Right ventricle myocardium inferior (tissue), 1 donor: ENCODE data around the gene MRPL4. TPM values are rescaled to one million over a fixed set of nuclear protein-coding genes. Genes with fewer than 3 reads are reported as not detected.

ENCODE experiments used
- ATAC-seq: fragments of 200-7000 bp; cut with Tn5 transposase; one replicate; pipeline ENCODE4 v1.9.1; 2020; ENCODE audit warnings: mild to moderate bottlenecking, moderate library complexity
- DNase-seq: peaks from one replicate; pipeline ENCODE4 v3.0.0; 2021; ENCODE audit errors: missing footprints
- intact Hi-C: fragments of 100-400 bp; cut with DNase I; formaldehyde crosslinking; loops from one replicate; pipeline ENCODE4 v1.11.0; 2022
- long read RNA-seq: library from polyadenylated mRNA; unstranded; transcript quantifications from one replicate; pipeline ENCODE4 v2.0.0, GENCODE V29; 2021
- total RNA-seq: library from RNA; stranded (reverse); fragmentation: NEBNext Ultra II Directional; extraction: Animal tissue kit (Norgen Biotek cat#: 25700); gene quantifications from one replicate; pipeline ENCODE4 v1.2.1, GENCODE V29; 2021
- donor health status: DM: no; HTN: yes; CAD: no; lungs with severe emphysema.

Gene MRPL4
- total RNA-seq, result 70.1 TPM
- long read RNA-seq, transcript MRPL4-207 (8 exons, 1,423 nt), result minor isoform, 7 of 65 reads
- long read RNA-seq, transcript MRPL4-201 (9 exons, 1,455 nt), result major isoform, 53 of 65 reads
- long read RNA-seq, partial matches to known transcripts, result 5 of 65 reads
- long read RNA-seq, other reads (novel, unspliced or antisense), result 0 of 65 reads

DNA sequence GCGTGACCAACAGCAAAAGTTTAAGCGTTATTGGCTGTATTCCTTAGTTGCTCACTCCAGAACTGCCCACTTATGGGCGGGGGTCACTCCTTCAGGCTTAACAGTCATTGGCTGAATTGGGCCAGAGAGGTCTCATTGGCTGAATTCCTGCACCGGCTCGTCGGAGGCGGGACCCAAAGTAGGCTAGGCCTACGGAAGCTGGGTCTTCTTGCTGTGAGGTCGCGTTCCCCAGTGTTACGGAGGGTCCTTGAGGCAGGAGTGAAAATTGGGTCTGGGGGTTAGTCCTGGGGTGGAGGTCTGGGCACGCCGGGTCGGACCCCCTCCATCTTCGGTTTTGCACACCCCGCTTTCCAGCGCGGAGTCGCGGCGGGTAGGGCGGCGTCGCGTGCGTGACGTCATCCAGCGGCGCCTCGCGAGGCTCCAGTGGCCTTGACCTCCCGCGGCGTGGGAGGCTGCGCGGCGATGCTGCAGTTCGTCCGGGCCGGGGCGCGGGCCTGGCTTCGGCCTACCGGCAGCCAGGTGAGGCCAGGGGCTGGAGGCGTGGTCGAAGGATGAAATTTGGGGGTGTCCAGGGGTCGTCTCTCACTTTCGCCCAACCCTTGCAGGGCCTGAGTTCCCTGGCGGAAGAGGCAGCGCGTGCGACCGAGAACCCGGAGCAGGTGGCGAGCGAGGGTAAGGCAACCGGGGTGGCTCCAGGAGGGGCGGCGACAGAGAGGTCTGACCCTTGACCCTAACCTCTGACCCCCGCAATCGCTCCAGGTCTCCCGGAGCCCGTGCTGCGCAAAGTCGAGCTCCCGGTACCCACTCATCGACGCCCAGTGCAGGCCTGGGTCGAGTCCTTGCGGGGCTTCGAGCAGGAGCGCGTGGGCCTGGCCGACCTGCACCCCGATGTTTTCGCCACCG, at the start of gene MRPL4:
Gene MRPL4, plus strand, starts transcription at position 423 of the 903 bp plus-strand sequence. Its CDS starts 40 bp downstream, at position 463.
- DNase-seq (peak; percentile 96), ATAC-seq (peak; percentile 94)
- intact Hi-C loops, result loop anchor here (2.0 to 5.0 kb wide), 2 partner anchors 57 to 320 kb away; partner anchors contain the start of gene DNMT1

DNA sequence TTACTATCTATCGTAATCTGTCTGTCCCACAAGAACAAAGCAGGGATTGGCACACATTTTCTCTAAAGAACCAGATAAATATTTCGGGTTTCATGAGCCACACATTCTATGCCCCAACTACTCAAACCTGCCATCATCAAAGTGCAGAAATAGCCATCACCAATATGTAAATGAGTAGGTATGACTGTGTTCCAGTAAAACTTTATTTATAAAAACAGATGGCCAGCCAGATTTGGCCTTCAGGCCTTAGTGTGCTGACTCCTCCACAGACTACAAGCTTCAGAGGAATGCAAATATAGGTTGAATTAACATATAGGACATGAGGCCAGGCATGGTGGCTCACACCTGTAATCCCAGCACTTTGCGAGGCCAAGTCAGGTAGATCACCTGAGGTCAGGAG, 48.3 kb upstream of the MRPL4 start:
- intact Hi-C loops, result no loop called here
- ATAC-seq (no peak), DNase-seq (no peak)

DNA sequence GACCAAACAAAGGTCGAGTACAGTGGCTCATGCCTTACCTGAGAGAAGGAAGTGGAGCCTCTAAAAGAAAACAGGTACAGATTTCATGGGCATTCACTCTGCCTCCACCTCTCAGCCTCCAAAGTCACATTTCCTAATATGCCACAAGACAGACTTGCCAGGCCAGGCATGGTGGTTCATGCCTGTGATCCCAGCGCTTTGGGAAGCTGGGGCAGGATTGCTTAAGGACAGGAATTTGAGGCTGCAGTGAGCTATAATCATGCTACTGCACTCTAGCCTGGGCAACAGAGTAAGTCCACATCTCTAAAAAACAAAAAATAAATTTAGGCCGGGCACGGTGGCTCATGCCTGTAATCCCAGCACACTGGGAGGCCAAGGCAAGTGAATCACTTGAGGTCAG, 46.4 kb upstream of the MRPL4 start:
- DNase-seq (no peak), ATAC-seq (no peak)
- intact Hi-C loops, result no loop called here

DNA sequence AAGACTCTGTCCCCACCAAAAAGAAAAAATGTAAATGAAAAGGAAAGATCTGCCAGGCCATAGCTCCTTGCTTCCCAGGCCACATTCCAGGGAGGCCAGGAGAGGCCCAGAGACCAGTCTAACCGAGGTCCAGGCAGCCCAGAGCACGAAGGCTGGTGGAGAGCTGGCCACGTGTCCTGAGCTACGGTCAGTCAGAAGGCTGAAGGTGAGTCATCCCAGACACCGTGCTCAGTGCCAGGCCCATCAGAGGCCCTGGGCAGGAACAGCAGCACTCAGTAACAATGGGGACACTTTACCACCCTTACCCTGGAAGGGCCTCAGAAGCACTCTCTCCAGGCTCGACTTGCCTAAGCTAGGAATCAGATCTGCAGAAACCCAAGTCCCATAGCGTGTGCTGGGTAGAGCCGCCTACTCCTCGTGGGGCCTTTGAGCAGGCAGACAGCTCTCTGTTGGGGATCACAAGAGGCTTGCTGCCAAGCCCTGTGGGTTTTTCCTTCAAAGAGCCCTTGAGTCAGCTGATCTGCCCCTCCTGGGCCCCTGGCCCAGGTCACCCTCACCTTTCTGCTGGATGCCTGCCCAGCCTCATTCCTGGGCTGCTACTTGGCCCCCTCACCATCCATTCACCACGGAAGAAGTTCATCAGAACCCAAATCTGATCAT, 45.7 kb upstream of the MRPL4 start:
- no peak for DNase-seq
- ATAC-seq, result no peak
- intact Hi-C loops, result no loop called here

DNA sequence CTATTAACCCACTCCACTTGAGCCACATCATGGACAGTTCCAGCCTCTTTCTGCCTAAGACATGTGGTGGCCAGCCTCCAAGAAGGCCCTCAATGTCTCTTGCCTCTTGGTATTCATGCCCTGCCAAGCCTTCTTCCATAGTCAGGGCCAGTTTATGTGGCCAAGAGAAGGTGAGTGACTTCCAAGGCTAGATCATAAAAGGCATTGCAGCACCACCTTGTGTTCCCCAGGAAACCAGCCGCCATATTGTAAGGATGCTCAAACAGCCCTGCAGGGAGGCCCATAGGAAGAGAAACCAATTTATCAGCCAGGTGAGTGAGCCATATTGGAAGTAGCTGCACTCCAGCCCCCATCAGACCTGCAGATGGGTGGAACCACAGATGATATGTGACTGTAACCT, 45.0 kb upstream of the MRPL4 start:
- DNase-seq (peak; percentile 26), ATAC-seq (no peak)
- intact Hi-C loops, result no loop called here

DNA sequence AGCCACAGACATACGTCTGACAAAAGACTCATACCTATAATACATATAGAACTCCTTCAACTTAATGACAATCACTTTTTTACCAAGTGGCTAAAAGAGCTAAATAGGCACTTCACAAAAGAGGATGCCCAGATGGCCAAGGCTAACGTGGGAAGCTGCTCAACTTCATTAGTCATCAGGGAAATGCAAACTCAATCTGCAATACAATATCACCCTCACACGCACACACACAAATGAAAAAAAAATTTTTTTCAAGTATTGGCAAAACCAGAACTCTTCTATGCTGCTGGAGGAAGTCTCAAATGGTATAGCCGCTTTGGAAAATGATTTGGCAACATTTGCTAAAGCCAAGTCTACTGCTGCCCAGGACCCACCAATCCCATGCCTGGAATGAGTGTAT, 42.7 kb upstream of the MRPL4 start:
- intact Hi-C loops, result no loop called here
- DNase-seq (no peak), ATAC-seq (no peak)

DNA sequence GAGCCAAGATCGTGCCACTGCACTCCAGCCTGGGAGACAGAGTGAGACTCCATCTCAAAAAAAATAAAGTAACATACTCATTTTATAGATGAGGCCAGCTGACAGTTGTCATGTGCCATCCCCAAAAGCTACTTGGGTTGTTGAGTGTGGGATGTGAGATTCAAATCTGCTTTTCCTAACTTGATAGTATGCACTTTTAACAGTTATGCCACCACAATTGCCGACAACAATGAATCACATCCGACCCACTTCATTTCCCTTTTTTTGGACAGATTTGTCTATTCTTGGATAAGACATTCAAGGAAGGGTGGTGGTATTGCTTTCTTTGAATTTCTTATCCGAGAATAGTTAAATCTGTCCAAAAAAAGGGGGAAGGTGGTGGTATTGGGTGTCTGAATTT, 41.0 kb upstream of the MRPL4 start:
- DNase-seq (no peak), ATAC-seq (no peak)
- intact Hi-C loops, result no loop called here

DNA sequence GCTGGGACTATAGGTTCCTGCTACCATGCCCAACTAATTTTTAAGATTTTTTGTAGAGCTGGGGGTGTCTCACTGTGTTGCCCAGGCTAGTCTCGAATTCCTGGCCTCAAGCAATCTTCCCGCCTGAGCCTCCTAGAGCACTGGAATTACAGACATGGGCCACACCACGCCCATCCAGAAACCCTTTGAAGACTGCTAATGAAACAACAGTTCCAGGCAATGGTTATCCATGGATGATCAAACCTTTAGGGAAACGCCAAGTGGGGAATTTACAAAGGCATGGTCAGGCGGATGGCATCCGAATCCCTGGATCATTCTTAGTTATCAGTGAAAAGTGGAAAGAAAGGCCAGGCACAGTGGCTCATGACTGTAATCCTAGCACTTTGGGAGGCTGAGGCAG, 40.3 kb upstream of the MRPL4 start:
- no peak for DNase-seq
- intact Hi-C loops, result no loop called here
- ATAC-seq, result no peak

DNA sequence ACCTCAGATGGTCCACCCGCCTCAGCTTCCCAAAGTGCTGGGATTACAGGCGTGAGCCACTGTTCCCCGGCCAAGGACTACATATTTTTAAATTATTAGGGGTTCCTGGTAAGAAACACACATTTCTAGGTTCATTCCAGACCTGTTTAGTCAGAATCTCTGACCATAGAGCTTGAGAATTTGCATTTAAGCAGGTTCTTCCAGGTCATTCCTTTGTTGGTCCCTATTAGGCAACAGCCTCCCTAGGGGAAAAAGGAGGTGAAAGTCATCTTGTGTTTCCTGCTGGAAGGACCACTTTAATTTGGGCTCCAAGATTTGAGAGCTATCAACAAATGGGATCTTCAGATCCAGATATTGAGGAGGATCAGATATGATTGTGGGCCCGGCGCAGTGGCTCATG, 37.2 kb upstream of the MRPL4 start:
- DNase-seq, result no peak
- intact Hi-C loops, result no loop called here
- no peak for ATAC-seq

DNA sequence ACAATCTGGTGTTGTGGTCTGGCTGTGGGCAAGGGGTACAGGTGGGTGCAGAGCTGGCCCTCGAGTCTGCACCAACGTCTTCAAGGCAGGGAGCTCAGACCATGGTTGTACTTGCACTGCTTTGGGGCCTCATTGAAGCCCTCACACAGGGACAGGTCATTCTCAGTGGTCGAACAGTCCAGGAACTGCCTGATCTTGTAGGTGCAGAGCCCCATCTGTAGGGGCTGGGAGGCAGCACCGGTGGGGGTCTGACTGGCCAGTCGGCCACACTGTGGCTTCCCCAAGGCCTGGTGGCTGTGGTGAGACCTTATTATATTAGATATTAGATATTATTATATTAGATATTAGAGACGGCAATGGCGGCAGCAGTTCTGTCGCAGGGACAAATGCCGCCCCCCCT, 34.9 kb upstream of the MRPL4 start:
- no peak for ATAC-seq
- DNase-seq, result no peak
- intact Hi-C loops, result no loop called here

DNA sequence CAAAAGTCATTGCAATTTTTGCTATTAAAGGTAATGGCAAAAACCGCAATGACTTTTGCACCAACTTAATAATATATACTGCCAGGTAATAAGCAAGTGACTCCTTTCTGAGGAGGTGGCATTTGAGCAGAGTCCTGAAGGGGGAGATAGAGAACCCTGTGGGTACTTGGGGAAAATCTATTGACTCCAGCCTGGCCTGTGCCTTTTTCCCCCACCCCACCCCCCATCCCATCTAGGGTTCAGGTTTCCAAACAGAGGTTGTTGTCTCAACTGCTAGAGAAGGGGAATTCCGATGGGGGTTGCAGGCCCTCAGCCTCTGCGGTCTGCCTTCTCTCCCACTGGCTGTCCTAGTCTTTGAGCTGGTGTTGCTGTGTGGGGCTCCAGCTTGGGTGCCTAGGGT, 32.3 kb upstream of the MRPL4 start:
- DNase-seq (no peak), ATAC-seq (no peak)
- intact Hi-C loops, result no loop called here

DNA sequence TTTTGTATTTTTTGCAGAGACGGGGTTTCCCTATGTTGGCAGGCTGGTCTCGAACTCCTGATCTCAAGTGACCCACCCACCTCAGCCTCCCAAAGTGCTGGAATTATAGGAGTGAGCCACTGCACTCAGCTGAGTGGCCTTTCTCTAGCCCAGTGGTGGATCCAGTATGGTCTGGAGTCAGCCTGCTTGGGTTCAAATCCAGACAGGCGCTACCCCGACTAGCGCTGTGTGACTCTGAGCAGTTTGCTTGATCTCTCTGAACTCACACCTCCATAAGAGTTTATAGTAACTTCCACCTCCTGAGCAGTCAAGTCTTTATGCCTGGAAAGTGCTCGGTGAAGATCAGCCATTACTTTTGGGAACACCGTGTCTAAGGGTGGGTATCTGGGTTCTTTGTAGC, 31.3 kb upstream of the MRPL4 start:
- ATAC-seq (no peak), DNase-seq (peak; percentile 23)
- intact Hi-C loops, result no loop called here

DNA sequence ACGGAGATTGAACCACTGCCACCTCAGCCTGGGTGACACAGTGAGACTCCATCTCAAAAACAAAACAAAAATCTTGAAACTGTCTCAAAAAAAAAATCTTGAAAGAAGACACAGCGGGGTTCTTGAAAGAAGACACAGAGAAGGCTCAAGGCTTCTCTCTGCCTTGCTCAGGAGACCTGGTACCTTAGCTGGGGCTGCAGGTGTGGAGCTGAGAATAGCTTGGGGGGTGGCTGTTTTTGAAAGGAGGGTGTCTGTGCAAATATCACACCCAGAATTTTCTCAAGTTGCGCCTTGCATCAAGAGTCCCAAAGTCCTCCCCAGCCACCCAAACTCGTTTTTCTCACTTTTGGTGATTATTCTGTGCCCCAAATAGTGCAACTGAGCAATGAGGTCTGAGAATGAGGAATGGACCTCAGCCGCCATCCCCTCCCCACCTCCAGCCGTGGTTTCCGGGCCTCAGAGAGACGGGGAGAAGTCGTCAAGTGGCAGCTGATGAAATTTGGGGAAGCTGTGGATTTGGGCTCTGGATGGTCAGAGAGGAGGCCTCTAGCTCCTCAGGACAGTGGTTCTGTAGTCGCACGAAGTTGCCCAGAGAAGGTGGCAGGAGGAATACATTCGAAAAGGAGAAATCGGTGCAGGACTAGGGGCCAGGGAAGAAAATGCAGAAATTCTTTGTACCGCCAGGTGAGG, 29.7 kb upstream of the MRPL4 start:
- intact Hi-C loops, result no loop called here
- DNase-seq (peak; percentile 64), ATAC-seq (no peak)

DNA sequence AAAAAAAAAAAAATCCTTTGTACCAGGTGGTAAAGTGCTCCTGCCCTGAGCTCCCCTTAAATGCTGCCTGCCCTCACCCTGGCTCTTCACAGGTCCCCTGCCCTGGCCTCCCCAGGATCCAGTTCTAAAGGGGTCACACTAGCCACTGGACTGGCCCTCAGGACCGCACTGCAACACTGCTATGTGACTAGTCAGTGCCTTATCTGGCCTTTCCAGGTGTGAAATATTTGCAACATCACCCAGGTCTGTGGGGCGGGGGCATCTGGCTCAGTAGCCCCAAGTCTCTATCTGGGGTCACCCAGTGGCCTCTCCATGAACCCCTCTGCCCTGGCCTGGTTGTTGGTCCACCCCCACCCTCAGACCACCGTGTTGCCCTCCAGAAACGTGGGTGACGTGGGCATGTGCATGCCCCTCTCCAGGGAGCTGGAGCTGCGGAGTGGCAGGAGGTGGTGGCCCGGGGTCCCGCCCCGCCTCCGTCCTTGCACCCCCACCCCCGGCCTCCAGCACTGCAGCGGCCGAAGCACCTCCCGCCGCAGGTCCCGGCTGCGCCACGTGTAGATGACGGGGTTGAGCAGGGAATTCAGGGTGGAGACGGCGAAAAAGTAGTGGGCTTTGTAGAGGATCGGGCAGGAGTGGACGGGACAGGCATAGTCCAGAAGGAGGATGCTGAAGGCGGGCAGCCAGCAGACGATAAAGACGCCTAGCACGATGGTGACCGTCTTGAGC, 28.4 kb upstream of the MRPL4 start:
- intact Hi-C loops, result no loop called here
- peak; percentile 25 for DNase-seq
- no peak for ATAC-seq

DNA sequence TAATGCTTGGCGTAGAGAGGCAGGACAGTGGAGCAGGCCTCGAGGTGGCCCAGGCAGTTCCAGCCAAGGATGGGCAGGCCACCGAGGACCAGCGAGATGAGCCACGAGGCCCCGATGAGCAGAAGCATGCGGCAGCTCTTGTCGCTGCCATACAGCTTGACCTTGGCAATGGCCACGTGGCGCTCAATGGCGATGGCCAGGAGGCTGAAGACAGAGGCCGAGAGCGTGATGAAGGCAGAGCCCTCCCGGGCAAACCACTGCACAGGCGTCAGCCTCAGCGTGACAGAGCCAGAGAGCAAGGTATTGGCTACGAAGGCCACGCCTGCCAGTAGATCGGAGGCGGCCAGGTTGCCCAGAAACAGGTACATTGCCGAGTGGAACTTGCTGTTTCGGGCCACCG, 27.7 kb upstream of the MRPL4 start:
- no peak for DNase-seq
- intact Hi-C loops, result no loop called here
- no peak for ATAC-seq

DNA sequence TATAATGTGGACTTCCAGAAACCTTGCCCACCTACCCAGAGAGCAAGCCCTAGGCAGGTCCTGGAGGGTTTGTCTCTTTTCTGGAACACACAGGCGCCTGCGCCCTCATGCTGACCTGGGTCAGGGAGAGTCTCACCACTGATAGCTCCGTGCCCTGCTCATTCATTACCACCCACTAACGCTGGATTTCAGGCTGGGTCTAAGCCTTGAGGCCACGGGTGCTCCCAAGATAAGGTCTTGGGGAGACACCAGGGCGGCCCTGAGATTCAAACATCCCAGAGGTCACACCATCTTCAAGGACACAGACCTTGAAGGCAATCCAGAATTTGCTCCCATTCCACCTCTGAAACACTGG, 26.0 kb upstream of the MRPL4 start:
- ATAC-seq, result peak; percentile 18
- intact Hi-C loops, result no loop called here
- DNase-seq, result no peak

DNA sequence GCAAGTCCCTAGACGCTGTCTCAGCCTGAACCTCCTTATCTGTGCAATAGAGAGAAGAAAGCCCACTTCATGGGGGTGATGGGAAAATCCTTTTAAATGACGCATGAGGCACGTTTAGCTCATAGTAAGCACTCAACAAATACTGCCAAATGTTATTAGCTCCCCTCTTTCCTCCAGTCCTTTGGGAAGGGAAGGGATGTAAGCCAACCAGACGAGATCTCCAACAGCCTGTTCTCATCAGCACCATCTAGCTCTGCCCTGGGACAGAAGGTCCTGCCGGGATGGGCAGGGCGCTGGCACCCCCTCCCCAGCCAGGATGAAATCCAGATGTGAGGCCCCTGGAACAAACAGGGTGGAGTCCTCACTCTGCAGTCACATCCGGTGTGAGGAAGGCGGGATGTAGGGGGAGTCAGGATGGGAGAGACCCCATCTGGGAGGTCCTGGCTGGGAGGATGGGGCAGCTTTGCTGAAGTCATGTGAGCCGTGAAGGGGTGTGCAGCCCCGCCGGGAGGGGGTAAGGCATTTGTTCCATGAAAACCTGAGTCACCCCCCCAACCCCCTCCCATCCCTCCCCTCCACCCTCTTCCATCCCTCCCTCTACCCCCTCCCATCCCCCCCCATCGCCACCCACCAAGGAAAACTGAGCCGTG, 25.5 kb upstream of the MRPL4 start:
- DNase-seq (peak; percentile 90), ATAC-seq (peak; percentile 80)
- intact Hi-C loops, result no loop called here
